HG03060 (cell line): ENCODE measurements around the gene MPP4.

Experiments
- ATAC-seq: cut with Tn5 transposase; IDR thresholded peaks from one replicate; pipeline ENCODE4 v1.9.1; 2021; ENCODE audit warnings: low read depth, moderate number of reproducible peaks; ENCODE audit not compliant: unreplicated experiment

MPP4 gene

GRCh38 chr2:201633661-201634249 is 64.7 kb downstream of the MPP4 start:
- no peak for ATAC-seq

- ATAC-seq, result no peak
These were observed 67.4 kb downstream of the MPP4 start for GRCh38 chr2:201631041-201631440.

- no peak for ATAC-seq
These were observed 67.9 kb downstream of the MPP4 start for GRCh38 chr2:201630577-201630976.

- ATAC-seq, result no peak
These were observed 69.9 kb downstream of the MPP4 start for GRCh38 chr2:201628545-201628944.

GRCh38 chr2:201622306-201622970 is 76.0 kb downstream of the MPP4 start:
- no peak for ATAC-seq

- ATAC-seq, result no peak
These were observed 77.0 kb downstream of the MPP4 start for GRCh38 chr2:201621293-201621999.

- no peak for ATAC-seq
These were observed 79.4 kb downstream of the MPP4 start for GRCh38 chr2:201618744-201619662.

GRCh38 chr2:201608021-201608420 is 90.4 kb downstream of the MPP4 start:
- ATAC-seq, result no peak

- no peak for ATAC-seq
These were observed 90.9 kb downstream of the MPP4 start for GRCh38 chr2:201607568-201607967.

GRCh38 chr2:201600906-201601305 is 97.5 kb downstream of the MPP4 start:
- ATAC-seq, result no peak

- no peak for ATAC-seq
These were observed 101.0 kb downstream of the MPP4 start for GRCh38 chr2:201597397-201597796.
